AG09309 (cell line): ENCODE measurements around the gene ALOXE3.

ENCODE experiments used
- DNase-seq: peaks from one replicate; pipeline ENCODE4 v3.0.0-alpha.2; 2010; ENCODE audit warnings: low read depth
- H3K4me3 ChIP-seq: 2 replicates; pipeline ENCODE4 v1.5.1; 2011; ENCODE audit warnings: mild to moderate bottlenecking, low read depth, low read length, moderate library complexity; ENCODE audit not compliant: control insufficient read depth
- CTCF ChIP-seq: IDR thresholded peaks from 2 replicates; pipeline ENCODE4 v1.5.1; 2011; ENCODE audit warnings: mild to moderate bottlenecking, low read depth, low read length, inconsistent platforms; ENCODE audit not compliant: insufficient read depth, control insufficient read depth; ENCODE audit errors: missing control alignments

Gene ALOXE3

GRCh38 chr17:8072729-8073461, 45.4 kb downstream of the ALOXE3 start:
- no peak for DNase-seq
- TF ChIP-seq CTCF = no peak
- no peak overlapping the region for H3K4me3 ChIP-seq

DNA sequence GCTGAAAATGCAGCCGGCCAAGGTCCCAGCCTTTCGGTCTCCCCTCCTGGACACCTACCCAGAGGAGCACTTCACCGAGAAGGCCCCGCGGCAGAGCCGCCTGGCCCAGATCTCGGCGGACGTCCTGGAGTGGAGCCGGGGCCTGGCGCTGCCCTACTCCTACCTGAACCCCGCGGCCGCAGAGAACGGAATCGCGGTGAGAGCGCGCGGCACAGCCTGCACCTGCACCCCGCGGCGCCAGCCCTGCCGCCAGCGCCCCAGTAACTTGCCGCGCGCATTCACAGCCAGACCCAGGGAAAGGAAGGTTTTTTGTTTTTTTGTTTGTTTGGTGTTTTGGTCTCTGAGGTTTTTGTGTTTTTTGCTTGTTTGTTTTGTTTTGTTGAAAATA, 46.0 kb downstream of the ALOXE3 start:
- TF ChIP-seq CTCF = no peak
- H3K4me3 ChIP-seq = no peak overlapping the region
- no peak for DNase-seq

- no peak for TF ChIP-seq CTCF
- no peak for DNase-seq
- H3K4me3 ChIP-seq = no peak overlapping the region
Measured at GRCh38 chr17:8071496-8071895, 46.8 kb downstream of the ALOXE3 start.

GRCh38 chr17:8069587-8069860, 48.8 kb downstream of the ALOXE3 start:
- TF ChIP-seq CTCF = no peak
- H3K4me3 ChIP-seq = no peak overlapping the region
- no peak for DNase-seq

DNA sequence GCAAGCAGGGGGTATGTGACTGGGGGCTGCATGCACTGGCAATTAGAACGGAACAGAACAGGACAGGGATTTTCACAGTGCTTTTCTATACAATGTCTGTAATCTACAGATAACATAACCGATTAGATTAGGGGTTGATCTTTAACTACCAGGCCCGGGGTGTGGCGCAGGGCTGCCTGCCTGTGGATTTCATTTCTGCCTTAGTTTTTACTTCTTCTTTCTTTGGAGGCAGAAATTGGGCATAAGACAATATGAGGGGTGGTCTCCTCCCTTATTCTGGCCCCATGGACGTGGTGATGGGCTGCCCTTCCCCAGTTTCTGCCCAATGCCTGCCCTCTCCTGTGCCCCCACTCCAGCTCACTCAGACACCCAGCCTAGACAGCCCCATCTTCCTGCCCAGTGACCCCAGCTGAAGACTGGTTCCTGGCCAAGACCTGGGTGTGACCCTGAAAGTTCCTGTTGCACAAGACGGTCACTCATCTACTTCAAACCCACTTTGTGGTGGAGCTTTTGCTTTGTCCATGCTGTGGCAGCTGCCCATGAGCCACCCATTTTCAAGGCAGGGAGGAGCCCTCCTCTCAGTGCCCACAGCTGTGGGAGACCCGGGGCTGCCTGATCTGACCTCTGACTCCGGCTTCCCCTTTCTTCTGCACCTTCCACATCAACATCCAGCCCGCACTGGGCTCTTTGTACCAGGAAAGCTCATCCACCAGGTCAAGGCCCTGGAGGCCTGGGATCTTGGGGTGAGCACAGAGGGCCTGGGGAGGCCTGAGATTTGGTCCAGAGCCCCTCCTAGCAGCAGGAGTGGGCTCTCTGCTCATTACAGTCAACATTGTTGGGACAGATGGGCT, 49.4 kb downstream of the ALOXE3 start:
- DNase-seq = no peak
- H3K4me3 ChIP-seq = no peak overlapping the region
- no peak for TF ChIP-seq CTCF

GRCh38 chr17:8067806-8068205, 50.5 kb downstream of the ALOXE3 start:
- no peak for TF ChIP-seq CTCF
- no peak overlapping the region for H3K4me3 ChIP-seq
- DNase-seq = no peak
